ENCODE measurements around the gene UBL4A. TPM values are rescaled to one million over a fixed set of nuclear protein-coding genes. Genes with fewer than 3 reads are reported as not detected.

Gene UBL4A
- total RNA-seq, 1 experiment from 2014 or later: 37.4 TPM

- intact Hi-C loops (cut with micrococcal nuclease): no loop called here
These were observed 3.1 kb downstream of the UBL4A start for GRCh38 chrX:154483325-154483724.

GRCh38 chrX:154482786-154483185, 3.6 kb downstream of the UBL4A start:
- ChIA-PET POLR2A (interaction anchor here (0.9 kb wide), 1 partner anchor 10 kb away, joined by 3 read pairs; no protein-coding TSS in a partner anchor), CTCF (no interaction called here), RAD21 (ENCODE audit: low non-redundant PET in 1 of 2, low total read pairs in 2 of 2, uncharacterized antibody in 2 of 2, unreplicated experiment in 2 of 2) (no interaction called here)
- DNase-seq (ENCODE audit: low read depth, low spot score) (no peak), ATAC-seq (no peak)
- no peak overlapping the region for H2AFZ ChIP-seq (ENCODE audit: low read depth, low read length, poor library complexity, severe bottlenecking)
- H3K9me2 ChIP-seq (ENCODE audit: insufficient read depth): no peaks in the 10 kb centered on the region
- H3K36me3 ChIP-seq (ENCODE audit: control insufficient read depth in 1 of 2, insufficient read depth in 2 of 2, low read length in 2 of 2): peaks cover 0 to 10% of the 10 kb centered on the region in 2 experiments; a peak in 1 of 4 replicates
- TF ChIP-seq POLR2A (IDR thresholded peaks at IDR 0.05; ENCODE audit: borderline replicate concordance, extremely low read depth, insufficient read depth, insufficient read length): no peak
- no peak overlapping the region for H3K9ac ChIP-seq (ENCODE audit: low read length)
- no peak overlapping the region for H3K27ac ChIP-seq (ENCODE audit: low read depth, low read length)
- H3K79me2 ChIP-seq (ENCODE audit: insufficient read depth, low read length): peaks cover 15% of the 10 kb centered on the region
- no peak overlapping the region for H3K4me2 ChIP-seq (ENCODE audit: low read length)
- no TSS peak for BruUV-seq (replicated peaks)
- intact Hi-C loops (cut with micrococcal nuclease): no loop called here
- H3K27me3 ChIP-seq (ENCODE audit: insufficient read depth, low read length): no peaks in the 10 kb centered on the region
- H4K20me1 ChIP-seq (ENCODE audit: insufficient read depth): no peaks in the 10 kb centered on the region
- H3K9me3 ChIP-seq (ENCODE audit: control insufficient read depth in 1 of 2, insufficient read depth in 1 of 2, low read depth in 1 of 2, low read length in 2 of 2): no peaks in the 10 kb centered on the region
- peaks cover 10 to 32% of the 10 kb centered on the region in 2 experiments for H3K4me1 ChIP-seq (ENCODE audit: control insufficient read depth in 1 of 2, insufficient read depth in 2 of 2, low read length in 2 of 2)
- H3K4me3 ChIP-seq (replicated peaks in 1 of 2; ENCODE audit: low read depth in 1 of 2, low read length in 2 of 2): no peak overlapping the region

More at GRCh38 chrX:154483325-154483724, 3.1 kb downstream of the UBL4A start:
- CTCF ChIA-PET: no interaction called here
- DNase-seq (ENCODE audit: low read depth, low spot score) (no peak), ATAC-seq (no peak)
- no TSS peak for BruUV-seq (replicated peaks)
- Histone ChIP-seq H4K20me1 (ENCODE audit: insufficient read depth) (no peaks in the 10 kb centered on the region), H3K9me2 (ENCODE audit: insufficient read depth) (no peaks in the 10 kb centered on the region), H3K27ac (ENCODE audit: low read depth, low read length) (no peak overlapping the region), H3K27me3 (ENCODE audit: insufficient read depth, low read length) (no peaks in the 10 kb centered on the region), H2AFZ (ENCODE audit: low read depth, low read length, poor library complexity, severe bottlenecking) (no peak overlapping the region), H3K4me3 (replicated peaks in 1 of 2; ENCODE audit: low read depth in 1 of 2, low read length in 2 of 2) (no peak overlapping the region), H3K4me1 (ENCODE audit: control insufficient read depth in 1 of 2, insufficient read depth in 2 of 2, low read length in 2 of 2) (peaks cover 10 to 32% of the 10 kb centered on the region in 2 experiments), H3K79me2 (ENCODE audit: insufficient read depth, low read length) (peaks cover 15% of the 10 kb centered on the region), H3K9me3 (ENCODE audit: control insufficient read depth in 1 of 2, insufficient read depth in 1 of 2, low read depth in 1 of 2, low read length in 2 of 2) (no peaks in the 10 kb centered on the region), H3K4me2 (ENCODE audit: low read length) (no peak overlapping the region), H3K36me3 (ENCODE audit: control insufficient read depth in 1 of 2, insufficient read depth in 2 of 2, low read length in 2 of 2) (peaks cover 0 to 10% of the 10 kb centered on the region in 2 experiments; a peak in 1 of 4 replicates), H3K9ac (ENCODE audit: low read length) (no peak overlapping the region)
- TF ChIP-seq JUND (IDR thresholded peaks at IDR 0.05) (no peak), ZFX (IDR thresholded peaks at IDR 0.05) (no peak), SRF (IDR thresholded peaks at IDR 0.05; ENCODE audit: low read depth) (no peak)
- POLR2A ChIA-PET: no interaction called here
- RAD21 ChIA-PET (ENCODE audit: low non-redundant PET in 1 of 2, low total read pairs in 2 of 2, uncharacterized antibody in 2 of 2, unreplicated experiment in 2 of 2): no interaction called here
